Astrocyte (in vitro differentiated cells and primary cell): ENCODE measurements around the gene ZG16B. TPM values are rescaled to one million over a fixed set of nuclear protein-coding genes. Genes with fewer than 3 reads are reported as not detected.

Source experiments
- DNase-seq: peaks from one replicate; pipeline ENCODE4 v3.0.0-alpha.2; 2010; ENCODE audit warnings: low read depth
- FAIRE-seq: peaks from 2 replicates; lab custom pipeline; 2011; peaks lifted over from hg19 to GRCh38; lab: Jason Lieb, UNC
- H2AFZ ChIP-seq: 2 replicates; pipeline ENCODE4 v1.6.0; 2012; ENCODE audit warnings: low read depth, low read length, inconsistent platforms
- H3K27ac ChIP-seq: 2 replicates; pipeline ENCODE4 v1.5.1; 2011; ENCODE audit warnings: low read depth, low read length, inconsistent platforms
- H3K27me3 ChIP-seq: 2 replicates; pipeline ENCODE4 v1.6.0; 2011; ENCODE audit warnings: low read length, inconsistent platforms; ENCODE audit not compliant: insufficient read depth
- H3K36me3 ChIP-seq: 2 replicates; pipeline ENCODE4 v1.5.1; 2011; ENCODE audit warnings: low read length, inconsistent platforms; ENCODE audit not compliant: insufficient read depth
- H3K4me1 ChIP-seq: 2 replicates; pipeline ENCODE4 v1.5.1; 2011; ENCODE audit warnings: low read length, inconsistent platforms; ENCODE audit not compliant: insufficient read depth
- H3K4me2 ChIP-seq: 2 replicates; pipeline ENCODE4 v1.6.0; 2012; ENCODE audit warnings: low read length, inconsistent platforms
- H3K4me3 ChIP-seq: 2 replicates; pipeline ENCODE4 v1.5.1; 2011; ENCODE audit warnings: low read depth, mild to moderate bottlenecking, low read length, inconsistent platforms; ENCODE audit not compliant: insufficient read depth
- H3K79me2 ChIP-seq: 2 replicates; pipeline ENCODE4 v1.6.0; 2012; ENCODE audit warnings: mild to moderate bottlenecking, low read length, inconsistent platforms; ENCODE audit not compliant: insufficient read depth
- H3K9ac ChIP-seq: 2 replicates; pipeline ENCODE4 v1.6.0; 2012; ENCODE audit warnings: mild to moderate bottlenecking, low read length, inconsistent platforms
- H3K9me3 ChIP-seq: 2 replicates; pipeline ENCODE4 v1.5.1; 2012; ENCODE audit warnings: low read depth, mild to moderate bottlenecking, low read length, inconsistent platforms; ENCODE audit not compliant: insufficient read depth
- H4K20me1 ChIP-seq: 2 replicates; pipeline ENCODE4 v1.6.0; 2012; ENCODE audit warnings: low read length, inconsistent platforms; ENCODE audit not compliant: insufficient read depth
- H3K27ac Mint-ChIP-seq: one replicate; pipeline ENCODE4 v1.8.0; 2021; ENCODE audit warnings: mild to moderate bottlenecking, mixed read lengths; ENCODE audit not compliant: unreplicated experiment
- H3K27me3 Mint-ChIP-seq: one replicate; pipeline ENCODE4 v1.8.0; 2021; ENCODE audit warnings: low read depth, mixed read lengths; ENCODE audit not compliant: unreplicated experiment
- H3K36me3 Mint-ChIP-seq: one replicate; pipeline ENCODE4 v1.8.0; 2021; ENCODE audit warnings: low read depth, mixed read lengths; ENCODE audit not compliant: unreplicated experiment
- H3K4me1 Mint-ChIP-seq: one replicate; pipeline ENCODE4 v1.8.0; 2021; ENCODE audit warnings: low read depth, mixed read lengths; ENCODE audit not compliant: unreplicated experiment
- H3K4me3 Mint-ChIP-seq: one replicate; pipeline ENCODE4 v1.8.0; 2021; ENCODE audit warnings: mild to moderate bottlenecking, moderate library complexity, mixed read lengths; ENCODE audit not compliant: unreplicated experiment
- H3K9me3 Mint-ChIP-seq: one replicate; pipeline ENCODE4 v1.8.0; 2021; ENCODE audit warnings: mild to moderate bottlenecking, mixed read lengths; ENCODE audit not compliant: unreplicated experiment
- CTCF ChIP-seq: IDR thresholded peaks from 2 replicates; pipeline ENCODE4 v1.5.1; 2011; ENCODE audit warnings: low read depth, mild to moderate bottlenecking, inconsistent platforms, low read length, moderate library complexity; ENCODE audit not compliant: insufficient read depth
- EZH2 ChIP-seq: IDR thresholded peaks from 2 replicates; pipeline ENCODE4 v1.6.1; 2012; ENCODE audit warnings: mild to moderate bottlenecking, low read length, inconsistent platforms; ENCODE audit not compliant: insufficient read depth
- total RNA-seq: library from RNA; stranded (reverse); gene quantifications from 2 replicates; pipeline ENCODE4 v1.2.1, GENCODE V29; 2021

Gene ZG16B
- total RNA-seq, 1 donor from 2014 or later, result not detected

GRCh38 chr16:2831203-2831602 is 1.1 kb downstream of the ZG16B start:
- Histone ChIP-seq H4K20me1 (no peaks in the 10 kb centered on the region), H3K4me2 (no peak overlapping the region), H3K79me2 (no peaks in the 10 kb centered on the region), H3K36me3 (no peaks in the 10 kb centered on the region), H2AFZ (no peak overlapping the region), H3K9me3 (no peaks in the 10 kb centered on the region), H3K27ac (no peak overlapping the region), H3K9ac (no peak overlapping the region), H3K4me3 (no peak overlapping the region), H3K27me3 (peaks cover 3% of the 10 kb centered on the region), H3K4me1 (peaks cover 11% of the 10 kb centered on the region)
- no peaks in the 10 kb centered on the region for H3K36me3 Mint-ChIP-seq
- peaks cover 2% of the 10 kb centered on the region for H3K9me3 Mint-ChIP-seq
- TF ChIP-seq EZH2, result no peak
- no peak for TF ChIP-seq CTCF
- peaks cover 10% of the 10 kb centered on the region for H3K4me1 Mint-ChIP-seq
- no peak for FAIRE-seq
- peaks cover 4% of the 10 kb centered on the region for H3K27me3 Mint-ChIP-seq
- DNase-seq, result no peak
- no peak overlapping the region for H3K27ac Mint-ChIP-seq
- H3K4me3 Mint-ChIP-seq, result no peak overlapping the region

GRCh38 chr16:2833776-2834175 is 3.7 kb downstream of the ZG16B start:
- FAIRE-seq, result no peak
- H3K9ac ChIP-seq, result no peak overlapping the region
- H3K36me3 ChIP-seq, result no peaks in the 10 kb centered on the region
- H3K79me2 ChIP-seq, result no peaks in the 10 kb centered on the region
- H3K4me1 ChIP-seq, result peaks cover 31% of the 10 kb centered on the region
- H3K4me2 ChIP-seq, result no peak overlapping the region
- peaks cover 3% of the 10 kb centered on the region for H3K27me3 ChIP-seq
- no peaks in the 10 kb centered on the region for H3K9me3 ChIP-seq
- TF ChIP-seq CTCF (no peak), EZH2 (no peak)
- no peak overlapping the region for H3K27ac ChIP-seq
- Mint-ChIP-seq H3K9me3 (no peaks in the 10 kb centered on the region), H3K36me3 (no peaks in the 10 kb centered on the region), H3K4me3 (no peak overlapping the region), H3K27ac (no peak overlapping the region), H3K4me1 (peaks cover 29% of the 10 kb centered on the region), H3K27me3 (no peaks in the 10 kb centered on the region)
- H4K20me1 ChIP-seq, result no peaks in the 10 kb centered on the region
- H2AFZ ChIP-seq, result no peak overlapping the region
- H3K4me3 ChIP-seq, result no peak overlapping the region
- no peak for DNase-seq

GRCh38 chr16:2834968-2835367 is 4.9 kb downstream of the ZG16B start:
- H3K9me3 Mint-ChIP-seq, result no peaks in the 10 kb centered on the region
- TF ChIP-seq CTCF (no peak), EZH2 (no peak)

More at GRCh38 chr16:2834968-2835367, 4.9 kb downstream of the ZG16B start:
- no peak overlapping the region for H3K27ac Mint-ChIP-seq
- Histone ChIP-seq H3K9me3 (no peaks in the 10 kb centered on the region), H4K20me1 (no peaks in the 10 kb centered on the region), H3K79me2 (no peaks in the 10 kb centered on the region), H3K9ac (no peak overlapping the region), H3K36me3 (no peaks in the 10 kb centered on the region), H2AFZ (no peak overlapping the region), H3K4me3 (no peak overlapping the region), H3K27ac (peak overlapping the region; percentile 76), H3K27me3 (peaks cover 3% of the 10 kb centered on the region), H3K4me2 (peak overlapping the region; percentile 78), H3K4me1 (peaks cover 37% of the 10 kb centered on the region)
- FAIRE-seq (no peak), DNase-seq (no peak)
- H3K4me3 Mint-ChIP-seq, result no peak overlapping the region
- peaks cover 36% of the 10 kb centered on the region for H3K4me1 Mint-ChIP-seq
- no peaks in the 10 kb centered on the region for H3K27me3 Mint-ChIP-seq
- H3K36me3 Mint-ChIP-seq, result no peaks in the 10 kb centered on the region
